Skeletal muscle tissue (tissue), 4 donors: Measurements from ENCODE around the gene RIPK1. TPM values are rescaled to one million over a fixed set of nuclear protein-coding genes. Genes with fewer than 3 reads are reported as not detected.
"Not testable (repeated sequence)": the region's sequence is repeated elsewhere in the genome, so short reads cannot be mapped to it uniquely, and the experiment has no call there.

ENCODE experiments used
- H3K27ac ChIP-seq: one replicate; pipeline ENCODE4 v1.7.0; 2013; ENCODE audit warnings: mild to moderate bottlenecking, low read depth, low read length, inconsistent platforms
- H3K27me3 ChIP-seq, 3 donors: one replicate each; pipeline ENCODE4 v1.7.0; 2013; ENCODE audit warnings: low read length in 3 of 3; ENCODE audit not compliant: control insufficient read depth in 3 of 3, insufficient read depth in 3 of 3
- H3K36me3 ChIP-seq, 3 donors: one replicate each; pipeline ENCODE4 v1.7.0; 2013; ENCODE audit warnings: low read length in 3 of 3; ENCODE audit not compliant: control insufficient read depth in 3 of 3, insufficient read depth in 3 of 3
- H3K4me1 ChIP-seq, 3 donors: one replicate each; pipeline ENCODE4 v1.7.0; 2013; ENCODE audit warnings: low read length in 3 of 3, mild to moderate bottlenecking in 3 of 3; ENCODE audit not compliant: control insufficient read depth in 3 of 3, insufficient read depth in 3 of 3
- H3K4me3 ChIP-seq, 3 donors: one replicate each; pipeline ENCODE4 v1.7.0; 2013; ENCODE audit warnings: low read length in 3 of 3
- H3K9ac ChIP-seq, 3 donors: one replicate each; pipeline ENCODE4 v1.7.0; 2013; ENCODE audit warnings: low read length in 3 of 3, mild to moderate bottlenecking in 3 of 3, moderate library complexity in 2 of 3, low read depth in 1 of 3
- H3K9me3 ChIP-seq, 3 donors: one replicate each; pipeline ENCODE4 v1.7.0; 2013; ENCODE audit warnings: low read length in 3 of 3; ENCODE audit not compliant: control insufficient read depth in 3 of 3
- total RNA-seq: library from RNA; depleted of rRNA; stranded (reverse); fragments of >200 nt; gene quantifications from one replicate; pipeline ENCODE4 v1.2.3, GENCODE V29; 2014
- donor health status: Osteomylitis.

The RIPK1 gene
- total RNA-seq, 1 donor from 2014 or later = 14.6 TPM

DNA sequence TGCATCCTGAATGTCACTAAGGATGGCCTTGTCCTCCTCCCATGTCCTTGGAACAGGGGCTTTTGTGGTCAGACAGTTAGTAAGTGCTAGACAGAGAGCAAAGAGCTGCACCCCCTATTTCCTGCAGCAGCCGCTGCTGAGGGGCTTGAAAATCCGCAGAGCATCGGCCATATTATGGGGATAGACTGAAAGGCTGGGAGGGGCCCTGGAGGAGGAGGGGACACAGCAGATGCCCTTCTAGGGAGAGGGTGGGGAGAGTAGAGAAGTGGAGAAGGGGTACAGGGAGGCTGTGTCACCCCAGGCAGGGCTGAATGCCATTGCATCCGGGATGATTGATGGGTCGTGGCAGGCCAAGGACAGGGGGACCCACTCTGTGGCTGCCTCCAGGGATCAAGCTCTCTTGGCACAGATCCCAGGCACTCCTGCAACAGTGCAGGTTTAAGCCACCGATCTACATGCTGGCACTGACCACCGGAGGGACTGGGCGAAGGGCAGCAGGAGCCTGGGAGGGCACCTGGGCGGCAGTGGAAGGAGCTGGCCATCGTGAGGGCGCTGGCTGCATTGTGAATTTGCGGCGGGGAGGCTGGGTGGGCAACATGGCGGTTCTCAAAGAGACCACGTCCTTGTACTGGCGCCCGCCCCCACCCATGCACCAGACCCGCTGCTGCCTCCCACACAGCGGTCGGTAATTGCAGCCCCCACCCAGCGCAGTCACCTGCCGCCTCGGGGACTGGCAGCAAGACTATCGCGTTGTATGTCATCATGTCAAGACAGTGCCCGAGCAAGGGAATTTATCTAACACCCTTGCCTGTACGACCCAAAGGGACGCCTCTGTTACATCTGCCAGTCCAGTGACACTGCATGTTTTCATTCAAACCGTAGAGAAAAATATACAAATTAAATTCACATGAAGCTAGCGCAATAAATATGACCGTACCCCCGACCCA is 88.2 kb downstream of the RIPK1 start:
- Histone ChIP-seq H3K4me3 (peak overlapping the region; percentile 60 to 90 (median 83)), H3K27ac (peak overlapping the region; percentile 93), H3K9ac (peak overlapping the region; percentile 77 to 84 (median 80)), H3K36me3 (peaks cover 3 to 12% (median 9%) of the 10 kb centered on the region in 3 donors), H3K4me1 (peaks cover 3 to 13% (median 11%) of the 10 kb centered on the region in 3 donors)
- H3K27me3 ChIP-seq, H3K9me3 ChIP-seq: not testable (repeated sequence)

DNA sequence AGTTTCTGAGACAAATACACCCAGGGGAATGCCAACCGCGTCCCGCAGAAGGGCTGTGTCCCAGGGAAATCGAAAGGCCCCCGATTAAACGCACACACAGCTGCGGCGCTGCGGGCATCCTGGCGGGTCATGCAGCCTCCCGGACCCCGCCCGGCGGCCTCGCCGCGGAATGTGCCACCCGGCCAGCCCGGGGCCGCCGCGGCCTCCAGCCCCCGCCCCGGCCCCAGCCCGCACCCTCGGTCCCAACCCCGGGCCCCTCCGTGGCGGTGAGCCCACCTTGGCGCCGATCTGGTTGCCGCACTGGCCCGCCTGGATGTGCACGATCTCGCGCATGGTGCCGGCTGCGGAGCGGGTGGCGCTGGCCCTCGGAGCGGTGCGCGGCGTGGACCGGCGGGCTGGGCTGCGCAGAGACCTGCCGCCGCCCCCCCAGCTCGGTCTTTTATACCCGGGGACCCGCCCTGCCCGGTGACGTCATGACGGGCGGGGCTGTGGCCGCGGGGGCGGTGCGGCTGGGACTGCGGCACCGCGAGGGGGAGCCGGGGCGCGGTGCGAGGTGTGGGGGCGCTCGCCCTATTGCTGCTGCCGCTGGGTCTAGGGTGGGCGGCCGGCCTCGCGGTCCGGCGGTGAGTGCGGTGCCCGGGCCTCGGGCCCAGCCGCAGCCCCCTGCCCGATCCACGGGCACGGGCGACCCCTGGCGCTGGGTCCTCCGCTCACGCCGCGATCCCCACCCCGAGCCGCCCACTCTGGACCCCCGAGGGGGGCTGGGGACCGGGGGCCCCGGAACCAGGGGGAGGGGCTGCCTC is 89.0 kb downstream of the RIPK1 start, which contains the start of gene TUBB2A:
TSS of gene TUBB2A (minus strand) at position 414 of the 803 bp plus-strand sequence. CDS start at position 333, 81 bp downstream.
- Histone ChIP-seq H3K36me3 (peaks cover 3 to 10% (median 9%) of the 10 kb centered on the region in 3 donors), H3K4me1 (peaks cover 0 to 7% (median 4%) of the 10 kb centered on the region in 3 donors), H3K27ac (peak within 1 kb of the TSS; percentile 93)

DNA sequence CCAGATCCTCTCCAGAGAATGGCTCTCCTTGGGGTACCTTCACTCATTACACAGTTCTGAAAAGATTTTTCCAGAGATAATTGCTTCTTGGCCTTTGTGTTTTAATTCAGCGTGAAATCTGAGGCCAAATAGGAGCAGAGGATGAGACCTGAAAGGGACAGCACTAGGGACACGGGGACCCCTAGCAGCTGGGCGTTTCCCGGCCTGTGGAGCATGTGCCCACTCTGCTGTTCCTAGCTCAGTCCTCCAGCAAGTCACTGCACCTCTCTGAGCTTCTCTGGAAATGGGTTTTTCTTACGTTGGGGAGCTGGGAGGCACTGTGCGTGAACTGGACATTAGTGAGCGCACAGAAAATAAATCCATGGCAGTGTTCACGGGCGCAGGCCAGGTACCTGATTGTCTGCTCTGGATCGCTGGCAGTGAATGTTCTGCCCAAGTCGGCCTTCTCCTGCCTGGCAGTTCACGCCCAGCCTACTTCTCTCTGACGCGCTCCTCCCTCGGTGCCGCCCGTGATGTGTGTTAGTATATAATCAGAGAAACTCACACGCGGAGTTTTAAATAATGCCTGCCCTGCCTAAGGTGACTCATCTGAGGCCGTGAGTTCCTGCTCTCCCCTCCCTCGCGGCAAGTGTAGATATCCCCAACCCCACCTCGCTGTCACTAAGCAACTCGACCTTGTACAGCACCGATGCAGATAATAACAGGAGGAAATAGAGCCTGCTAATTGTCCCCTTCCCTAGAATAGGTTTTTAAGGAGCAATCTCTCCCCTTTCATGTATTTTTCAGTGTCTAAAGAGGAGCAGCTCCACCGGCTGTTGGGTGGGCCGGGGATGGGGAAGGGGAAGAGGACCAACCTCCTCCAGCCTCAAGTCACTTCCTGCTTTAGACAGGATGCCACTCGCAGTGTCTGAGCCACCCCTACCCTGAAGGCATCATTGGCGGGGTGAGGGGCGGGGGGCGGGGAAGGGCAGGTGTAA is 91.8 kb downstream of the RIPK1 start:
- Histone ChIP-seq H3K4me1 (peaks cover 0 to 7% (median 4%) of the 10 kb centered on the region in 3 donors), H3K9me3 (no peaks in the 10 kb centered on the region), H3K4me3 (no peak overlapping the region), H3K27ac (no peak overlapping the region), H3K27me3 (no peaks in the 10 kb centered on the region), H3K9ac (no peak overlapping the region), H3K36me3 (peaks cover 2 to 3% (median 3%) of the 10 kb centered on the region in 3 donors)

More for the DNA sequence above, 89.0 kb downstream of the RIPK1 start, which contains the start of gene TUBB2A:
- no peaks in the 10 kb centered on the region for H3K27me3 ChIP-seq
- H3K9me3 ChIP-seq = no peaks in the 10 kb centered on the region
- H3K9ac ChIP-seq = peak within 1 kb of the TSS; percentile 77 to 84 (median 80)
- H3K4me3 ChIP-seq = peak within 1 kb of the TSS; percentile 60 to 90 (median 83)

DNA sequence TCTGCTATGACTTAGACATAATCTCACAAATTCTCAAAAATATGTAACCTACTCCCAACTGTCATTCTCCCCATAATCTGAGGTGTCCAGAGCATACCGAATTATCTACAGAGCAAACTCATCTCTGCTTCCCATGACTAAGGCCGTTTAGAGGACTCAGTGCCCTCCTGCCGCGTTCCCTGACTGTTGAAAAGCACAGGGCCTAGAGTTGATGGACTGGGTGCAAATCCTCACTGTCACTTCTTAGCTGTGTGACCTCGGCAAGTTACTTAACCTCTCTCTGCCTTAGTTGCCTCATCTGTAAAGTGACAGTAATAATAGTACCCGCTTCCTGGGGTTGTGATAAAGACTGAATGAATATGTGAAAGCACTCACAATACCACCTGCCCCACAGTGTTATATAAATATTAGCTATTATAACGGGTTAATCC is 93.8 kb downstream of the RIPK1 start:
- Histone ChIP-seq H3K9ac (peak overlapping the region in 2 of 3 donors; percentile 9 to 73), H3K4me3 (peak overlapping the region in 2 of 3 donors; percentile 41 to 78), H3K27ac (no peak overlapping the region), H3K4me1 (peaks cover 2 to 4% (median 3%) of the 10 kb centered on the region in 3 donors), H3K36me3 (no peaks in the 10 kb centered on the region), H3K9me3 (no peaks in the 10 kb centered on the region), H3K27me3 (no peaks in the 10 kb centered on the region)

DNA sequence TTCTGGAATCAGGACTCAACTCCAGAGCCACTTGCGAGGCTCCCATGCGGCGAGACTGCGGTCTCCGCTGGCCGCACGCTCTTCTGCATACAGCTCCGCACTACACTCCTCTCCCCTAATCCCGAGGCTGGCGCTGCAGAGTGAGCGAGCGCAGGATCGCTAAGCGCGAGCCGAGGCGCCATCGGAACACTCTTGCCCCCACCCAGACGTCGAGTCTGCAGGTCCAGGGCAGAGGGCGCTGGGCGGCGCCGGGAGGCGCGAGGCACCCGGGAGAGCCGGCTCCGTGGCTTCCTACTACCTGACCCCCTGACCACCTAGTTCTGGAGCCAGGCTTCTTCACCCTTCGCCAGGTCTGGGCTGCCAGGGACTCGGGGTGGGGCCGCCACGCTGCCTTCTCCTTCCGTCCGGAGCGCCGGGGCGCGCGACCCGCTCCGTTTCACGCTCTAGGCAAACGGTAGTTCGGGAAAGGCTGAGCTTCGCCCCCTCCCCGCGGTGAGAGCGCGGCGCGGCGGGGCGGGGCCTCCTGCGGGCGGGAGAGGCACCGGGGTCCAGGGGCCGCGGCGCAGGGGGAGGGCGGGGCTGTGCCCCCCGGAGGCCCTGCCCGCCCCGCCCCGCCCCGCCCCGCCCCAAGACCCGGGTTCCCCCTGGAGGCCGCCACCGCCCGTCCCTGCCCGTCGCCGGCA is 94.4 kb downstream of the RIPK1 start:
- H3K4me3 ChIP-seq = peak overlapping the region; percentile 74 to 80 (median 78)
- peaks cover 2 to 4% (median 3%) of the 10 kb centered on the region in 3 donors for H3K4me1 ChIP-seq
- peak overlapping the region; percentile 81 for H3K27ac ChIP-seq
- no peaks in the 10 kb centered on the region for H3K36me3 ChIP-seq
- H3K27me3 ChIP-seq = no peaks in the 10 kb centered on the region
- peak overlapping the region; percentile 65 to 84 (median 73) for H3K9ac ChIP-seq
- no peaks in the 10 kb centered on the region for H3K9me3 ChIP-seq

DNA sequence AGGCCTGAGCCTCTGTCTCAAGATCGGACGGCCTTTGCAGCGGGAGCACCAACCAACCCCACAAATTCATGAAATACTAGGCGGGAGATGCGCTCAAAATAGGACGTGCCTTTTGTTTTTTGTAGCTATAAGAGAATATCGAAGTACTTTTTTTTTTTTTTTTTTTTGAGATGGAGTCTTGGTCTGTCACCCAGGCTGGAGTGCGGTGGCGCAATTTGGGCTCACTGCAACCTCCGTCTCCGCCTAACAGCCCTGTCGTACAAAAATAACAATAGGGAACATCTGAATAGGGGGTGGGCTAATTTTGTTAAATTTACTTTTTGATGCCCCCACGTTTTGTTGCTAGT is 94.9 kb downstream of the RIPK1 start:
- Histone ChIP-seq H3K36me3 (no peaks in the 10 kb centered on the region), H3K27me3 (no peaks in the 10 kb centered on the region), H3K27ac (no peak overlapping the region), H3K4me3 (peak overlapping the region; percentile 59 to 78 (median 63)), H3K9me3 (no peaks in the 10 kb centered on the region), H3K9ac (no peak overlapping the region), H3K4me1 (peaks cover 2 to 3% (median 2%) of the 10 kb centered on the region in 3 donors)

DNA sequence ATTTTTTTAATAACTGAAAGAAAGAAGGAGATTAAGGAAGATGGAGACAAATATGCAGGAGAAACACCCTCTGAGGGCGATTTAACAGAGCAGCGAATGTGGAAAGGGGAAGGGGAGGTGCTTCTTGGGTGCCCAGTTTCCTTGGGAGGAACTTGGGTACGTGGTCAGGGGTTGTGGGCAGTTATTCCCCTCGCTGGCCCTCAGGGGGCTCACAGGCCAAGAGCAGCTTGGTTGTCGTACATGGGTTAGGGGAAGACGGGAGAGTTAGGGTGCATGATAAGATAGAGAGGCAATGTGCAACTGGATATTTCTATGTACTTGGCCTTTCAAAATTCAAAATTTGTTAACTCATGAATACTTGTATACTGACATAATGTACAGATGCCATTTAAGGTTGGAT is 96.1 kb downstream of the RIPK1 start:
- Histone ChIP-seq H3K9ac (no peak overlapping the region), H3K4me3 (no peak overlapping the region), H3K9me3 (no peaks in the 10 kb centered on the region), H3K27ac (no peak overlapping the region), H3K4me1 (peaks cover 0 to 3% (median 2%) of the 10 kb centered on the region in 3 donors), H3K27me3 (no peaks in the 10 kb centered on the region), H3K36me3 (no peaks in the 10 kb centered on the region)
